ENCODE data around the gene GPC1. TPM values are rescaled to one million over a fixed set of nuclear protein-coding genes. Genes with fewer than 3 reads are reported as not detected.

Gene GPC1
- polyA plus RNA-seq, 1 donor from 2014 or later: 0.26 TPM

DNA sequence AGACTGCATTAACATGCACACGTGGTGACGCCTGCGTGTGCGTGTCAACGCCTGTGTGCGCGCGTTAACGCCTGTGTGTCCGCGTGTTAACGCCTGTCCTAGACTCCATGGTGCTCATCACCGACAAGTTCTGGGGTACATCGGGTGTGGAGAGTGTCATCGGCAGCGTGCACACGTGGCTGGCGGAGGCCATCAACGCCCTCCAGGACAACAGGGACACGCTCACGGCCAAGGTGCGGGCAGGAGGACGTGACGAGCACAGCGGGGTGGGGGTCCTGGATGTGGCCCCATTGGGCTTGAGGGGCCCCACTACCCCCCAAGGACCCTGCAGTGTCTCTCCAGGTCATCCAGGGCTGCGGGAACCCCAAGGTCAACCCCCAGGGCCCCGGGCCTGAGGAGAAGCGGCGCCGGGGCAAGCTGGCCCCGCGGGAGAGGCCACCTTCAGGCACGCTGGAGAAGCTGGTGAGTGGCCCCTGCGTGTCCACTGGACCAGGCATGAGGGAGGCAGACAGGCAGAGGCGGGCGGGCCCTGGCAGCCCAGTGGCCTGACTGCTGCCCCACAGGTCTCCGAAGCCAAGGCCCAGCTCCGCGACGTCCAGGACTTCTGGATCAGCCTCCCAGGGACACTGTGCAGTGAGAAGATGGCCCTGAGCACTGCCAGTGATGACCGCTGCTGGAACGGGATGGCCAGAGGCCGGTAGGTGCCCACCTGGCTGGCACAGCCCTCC, 29.2 kb downstream of the GPC1 start:
- no peaks in the 10 kb centered on the region for H3K27me3 Mint-ChIP-seq
- peaks cover 0 to 2% (median 0%) of the 10 kb centered on the region in 3 donors for H3K9me3 Mint-ChIP-seq
- no peaks in the 10 kb centered on the region for H3K36me3 Mint-ChIP-seq
- no peak overlapping the region for H3K27ac Mint-ChIP-seq
- H3K4me3 Mint-ChIP-seq: no peak overlapping the region
- peaks cover 0 to 3% (median 0%) of the 10 kb centered on the region in 3 donors for H3K4me1 Mint-ChIP-seq

DNA sequence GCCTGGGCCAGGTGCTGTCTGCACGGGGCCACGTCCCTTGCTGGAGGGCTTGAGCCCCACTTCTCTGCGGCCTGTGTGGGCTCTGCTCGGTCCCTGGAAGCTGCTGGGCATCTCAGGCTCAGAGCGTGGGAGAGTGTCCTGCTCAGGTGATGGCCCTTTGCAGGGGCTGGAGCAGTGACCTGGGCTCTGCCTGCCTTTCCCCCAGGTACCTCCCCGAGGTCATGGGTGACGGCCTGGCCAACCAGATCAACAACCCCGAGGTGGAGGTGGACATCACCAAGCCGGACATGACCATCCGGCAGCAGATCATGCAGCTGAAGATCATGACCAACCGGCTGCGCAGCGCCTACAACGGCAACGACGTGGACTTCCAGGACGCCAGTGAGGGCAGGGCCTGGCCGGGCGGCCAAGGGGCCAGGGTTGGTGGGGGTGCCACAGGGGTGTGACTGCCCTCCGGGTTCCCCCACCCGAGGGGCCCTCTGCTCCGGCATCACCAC, 29.9 kb downstream of the GPC1 start:
- no peaks in the 10 kb centered on the region for H3K27me3 Mint-ChIP-seq
- peaks cover 0 to 3% (median under 1%) of the 10 kb centered on the region in 3 donors for H3K4me1 Mint-ChIP-seq
- H3K36me3 Mint-ChIP-seq: no peaks in the 10 kb centered on the region
- no peak overlapping the region for H3K27ac Mint-ChIP-seq
- peaks cover 0 to 4% (median 0%) of the 10 kb centered on the region in 3 donors for H3K9me3 Mint-ChIP-seq
- H3K4me3 Mint-ChIP-seq: no peak overlapping the region

DNA sequence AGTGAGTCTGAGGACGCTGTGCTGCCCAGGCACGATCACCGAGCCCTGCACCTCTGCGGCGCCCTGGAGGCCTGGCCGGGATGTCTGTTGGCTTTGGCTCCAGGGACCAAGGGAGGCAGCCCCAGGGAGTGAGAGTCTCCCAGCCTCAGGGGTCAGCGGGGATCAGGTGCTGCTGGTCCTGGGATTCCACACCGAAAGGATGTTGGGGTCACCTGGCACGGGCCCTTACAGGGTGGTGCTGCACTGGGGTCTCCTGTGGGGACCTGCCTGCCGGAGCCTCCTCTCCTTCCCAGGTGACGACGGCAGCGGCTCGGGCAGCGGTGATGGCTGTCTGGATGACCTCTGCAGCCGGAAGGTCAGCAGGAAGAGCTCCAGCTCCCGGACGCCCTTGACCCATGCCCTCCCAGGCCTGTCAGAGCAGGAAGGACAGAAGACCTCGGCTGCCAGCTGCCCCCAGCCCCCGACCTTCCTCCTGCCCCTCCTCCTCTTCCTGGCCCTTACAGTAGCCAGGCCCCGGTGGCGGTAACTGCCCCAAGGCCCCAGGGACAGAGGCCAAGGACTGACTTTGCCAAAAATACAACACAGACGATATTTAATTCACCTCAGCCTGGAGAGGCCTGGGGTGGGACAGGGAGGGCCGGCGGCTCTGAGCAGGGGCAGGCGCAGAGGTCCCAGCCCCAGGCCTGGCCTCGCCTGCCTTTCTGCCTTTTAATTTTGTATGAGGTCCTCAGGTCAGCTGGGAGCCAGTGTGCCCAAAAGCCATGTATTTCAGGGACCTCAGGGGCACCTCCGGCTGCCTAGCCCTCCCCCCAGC, 30.5 kb downstream of the GPC1 start:
- no peak overlapping the region for H3K27ac Mint-ChIP-seq
- H3K36me3 Mint-ChIP-seq: peaks cover 3% of the 10 kb centered on the region
- H3K4me3 Mint-ChIP-seq: no peak overlapping the region
- H3K4me1 Mint-ChIP-seq: peaks cover 0 to 7% (median 4%) of the 10 kb centered on the region in 3 donors
- no peaks in the 10 kb centered on the region for H3K27me3 Mint-ChIP-seq
- H3K9me3 Mint-ChIP-seq: peaks cover 0 to 4% (median 0%) of the 10 kb centered on the region in 3 donors

DNA sequence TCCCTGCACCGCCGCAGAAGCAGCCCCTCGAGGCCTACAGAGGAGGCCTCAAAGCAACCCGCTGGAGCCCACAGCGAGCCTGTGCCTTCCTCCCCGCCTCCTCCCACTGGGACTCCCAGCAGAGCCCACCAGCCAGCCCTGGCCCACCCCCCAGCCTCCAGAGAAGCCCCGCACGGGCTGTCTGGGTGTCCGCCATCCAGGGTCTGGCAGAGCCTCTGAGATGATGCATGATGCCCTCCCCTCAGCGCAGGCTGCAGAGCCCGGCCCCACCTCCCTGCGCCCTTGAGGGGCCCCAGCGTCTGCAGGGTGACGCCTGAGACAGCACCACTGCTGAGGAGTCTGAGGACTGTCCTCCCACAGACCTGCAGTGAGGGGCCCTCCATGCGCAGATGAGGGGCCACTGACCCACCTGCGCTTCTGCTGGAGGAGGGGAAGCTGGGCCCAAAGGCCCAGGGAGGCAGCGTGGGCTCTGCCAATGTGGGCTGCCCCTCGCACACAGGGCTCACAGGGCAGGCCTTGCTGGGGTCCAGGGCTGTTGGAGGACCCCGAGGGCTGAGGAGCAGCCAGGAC, 31.2 kb downstream of the GPC1 start:
- Mint-ChIP-seq H3K27ac (no peak overlapping the region), H3K4me3 (no peak overlapping the region), H3K9me3 (peaks cover 0 to 4% (median 0%) of the 10 kb centered on the region in 3 donors), H3K36me3 (peaks cover 4% of the 10 kb centered on the region), H3K4me1 (peaks cover 0 to 7% (median 4%) of the 10 kb centered on the region in 3 donors), H3K27me3 (no peaks in the 10 kb centered on the region)

DNA sequence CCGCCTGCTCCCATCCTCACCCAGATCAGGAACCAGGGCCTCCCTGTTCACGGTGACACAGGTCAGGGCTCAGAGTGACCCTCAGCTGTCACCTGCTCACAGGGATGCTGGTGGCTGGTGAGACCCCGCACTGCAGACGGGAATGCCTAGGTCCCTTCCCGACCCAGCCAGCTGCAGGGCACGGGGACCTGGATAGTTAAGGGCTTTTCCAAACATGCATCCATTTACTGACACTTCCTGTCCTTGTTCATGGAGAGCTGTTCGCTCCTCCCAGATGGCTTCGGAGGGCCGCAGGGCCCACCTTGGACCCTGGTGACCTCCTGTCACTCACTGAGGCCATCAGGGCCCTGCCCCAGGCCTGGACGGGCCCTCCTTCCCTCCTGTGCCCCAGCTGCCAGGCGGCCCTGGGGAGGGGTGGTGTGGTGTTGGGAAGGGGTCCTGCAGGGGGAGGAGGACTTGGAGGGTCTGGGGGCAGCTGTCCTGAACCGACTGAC, 31.7 kb downstream of the GPC1 start:
- H3K36me3 Mint-ChIP-seq: peaks cover 4% of the 10 kb centered on the region
- no peaks in the 10 kb centered on the region for H3K27me3 Mint-ChIP-seq
- H3K9me3 Mint-ChIP-seq: peaks cover 0 to 4% (median 0%) of the 10 kb centered on the region in 3 donors
- no peak overlapping the region for H3K27ac Mint-ChIP-seq
- peaks cover 0 to 7% (median 4%) of the 10 kb centered on the region in 3 donors for H3K4me1 Mint-ChIP-seq
- no peak overlapping the region for H3K4me3 Mint-ChIP-seq

DNA sequence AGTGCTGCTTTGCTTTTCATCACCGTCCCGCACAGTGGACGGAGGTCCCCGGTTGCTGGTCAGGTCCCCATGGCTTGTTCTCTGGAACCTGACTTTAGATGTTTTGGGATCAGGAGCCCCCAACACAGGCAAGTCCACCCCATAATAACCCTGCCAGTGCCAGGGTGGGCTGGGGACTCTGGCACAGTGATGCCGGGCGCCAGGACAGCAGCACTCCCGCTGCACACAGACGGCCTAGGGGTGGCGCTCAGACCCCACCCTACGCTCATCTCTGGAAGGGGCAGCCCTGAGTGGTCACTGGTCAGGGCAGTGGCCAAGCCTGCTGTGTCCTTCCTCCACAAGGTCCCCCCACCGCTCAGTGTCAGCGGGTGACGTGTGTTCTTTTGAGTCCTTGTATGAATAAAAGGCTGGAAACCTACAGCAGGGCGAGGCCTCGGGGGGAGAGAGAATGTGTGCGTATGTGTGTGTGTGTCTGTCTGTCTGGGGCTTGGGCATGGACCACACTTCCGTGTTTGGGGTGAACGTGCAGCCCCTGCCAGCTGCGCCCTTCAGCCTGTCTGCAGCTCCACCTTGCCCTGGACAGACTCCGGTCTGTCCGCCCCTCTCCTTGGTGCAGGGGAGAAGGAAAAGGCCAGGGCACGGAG, 32.3 kb downstream of the GPC1 start:
- Mint-ChIP-seq H3K9me3 (peaks cover 0 to 4% (median 0%) of the 10 kb centered on the region in 3 donors), H3K4me3 (no peak overlapping the region), H3K36me3 (peaks cover 4% of the 10 kb centered on the region), H3K4me1 (peaks cover 0 to 7% (median 4%) of the 10 kb centered on the region in 3 donors), H3K27ac (no peak overlapping the region), H3K27me3 (no peaks in the 10 kb centered on the region)

DNA sequence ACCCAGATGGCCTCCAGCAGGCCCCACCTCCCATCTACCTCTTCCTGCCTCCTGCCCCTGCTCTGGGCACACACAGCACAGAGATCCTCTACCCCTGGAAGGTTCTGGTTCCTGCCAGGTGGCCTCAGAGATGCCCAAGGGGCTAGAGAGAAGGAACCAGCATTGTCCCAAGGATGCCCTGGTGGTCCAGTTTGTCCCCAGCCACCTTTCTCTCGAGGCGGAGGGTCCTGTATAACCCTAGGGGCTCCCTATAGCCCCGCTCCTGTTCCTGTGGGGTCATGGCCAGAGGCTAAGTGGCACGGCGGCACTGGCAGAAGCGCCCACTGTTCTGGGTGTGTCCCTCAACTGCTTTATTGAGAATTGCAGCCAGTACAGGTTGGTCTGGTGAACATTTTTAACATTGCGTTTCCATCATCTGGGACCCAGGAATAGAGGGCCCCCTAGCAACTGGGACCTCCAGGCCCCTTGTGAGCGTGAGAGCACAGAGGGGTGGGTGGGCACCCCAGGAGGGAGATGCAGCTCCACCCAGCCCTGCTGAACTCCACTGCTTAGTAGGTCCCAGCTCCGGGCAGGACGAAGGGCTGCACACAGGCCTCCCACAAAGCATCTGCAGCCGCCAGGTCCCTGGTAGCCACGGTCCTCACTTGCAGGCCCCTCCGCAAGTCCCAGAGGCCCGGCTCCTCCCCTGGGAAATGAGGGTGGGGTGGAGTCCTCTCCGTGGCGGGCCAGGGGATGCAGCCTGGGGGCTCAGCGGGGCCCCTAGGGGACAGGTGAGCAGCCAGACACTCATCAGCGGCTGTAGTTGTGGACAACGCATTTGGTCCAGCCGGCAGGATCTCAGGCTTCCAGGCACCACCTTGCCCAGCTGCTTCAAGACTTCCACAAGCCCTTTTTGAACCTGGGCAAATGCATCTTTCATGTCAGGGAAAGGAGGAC, 33.1 kb downstream of the GPC1 start:
- Mint-ChIP-seq H3K9me3 (peaks cover 2 to 5% (median 4%) of the 10 kb centered on the region in 3 donors), H3K4me1 (peaks cover 0 to 7% (median 4%) of the 10 kb centered on the region in 3 donors), H3K27ac (no peak overlapping the region), H3K27me3 (no peaks in the 10 kb centered on the region), H3K4me3 (no peak overlapping the region), H3K36me3 (peaks cover 6% of the 10 kb centered on the region)

DNA sequence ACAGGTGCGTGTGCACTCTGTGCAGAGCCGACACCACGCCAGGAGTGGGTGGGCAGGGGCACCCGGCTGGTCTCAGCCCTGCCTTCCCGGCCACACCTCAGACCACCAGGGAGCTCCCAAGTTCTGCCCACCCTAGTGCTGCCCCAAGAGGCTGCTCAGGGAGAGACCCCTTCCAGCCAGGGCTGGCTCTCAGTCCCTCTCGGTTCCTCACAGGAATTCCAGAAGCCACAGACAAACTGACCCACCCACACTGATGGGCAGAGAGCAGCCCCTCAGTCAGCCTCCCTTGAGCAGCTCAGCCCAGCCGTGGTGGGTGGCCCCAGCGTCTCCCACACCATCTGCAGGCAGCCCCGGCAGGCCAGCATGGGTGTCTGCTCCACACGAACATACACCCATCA, 33.8 kb downstream of the GPC1 start:
- no peak overlapping the region for H3K4me3 Mint-ChIP-seq

DNA sequence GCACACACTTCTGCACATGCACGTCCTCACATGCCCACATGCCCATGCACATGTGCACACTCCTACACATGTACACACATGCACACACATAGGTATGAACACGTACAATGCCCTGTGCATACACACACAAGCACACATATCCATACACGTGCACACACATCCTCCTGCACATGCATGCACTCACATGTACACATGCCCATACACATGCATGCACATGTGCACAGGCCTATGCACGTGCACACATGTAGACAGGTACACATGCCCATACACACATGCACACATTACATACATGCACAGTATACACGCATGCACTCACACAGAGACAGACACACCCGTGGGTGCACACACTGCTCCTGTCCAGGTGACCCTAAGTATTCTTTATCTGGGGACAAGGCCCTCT, 34.3 kb downstream of the GPC1 start:
- Mint-ChIP-seq H3K4me3 (no peak overlapping the region), H3K9me3 (peaks cover 5 to 8% (median 6%) of the 10 kb centered on the region in 3 donors), H3K36me3 (peaks cover 8% of the 10 kb centered on the region), H3K27ac (no peak overlapping the region), H3K4me1 (peaks cover 0 to 7% (median 4%) of the 10 kb centered on the region in 3 donors), H3K27me3 (no peaks in the 10 kb centered on the region)

More for the DNA sequence above, 33.8 kb downstream of the GPC1 start:
- H3K27me3 Mint-ChIP-seq: no peaks in the 10 kb centered on the region
- peaks cover 6% of the 10 kb centered on the region for H3K36me3 Mint-ChIP-seq
- H3K9me3 Mint-ChIP-seq: peaks cover 4 to 8% (median 6%) of the 10 kb centered on the region in 3 donors
- H3K27ac Mint-ChIP-seq: no peak overlapping the region
- H3K4me1 Mint-ChIP-seq: peaks cover 0 to 7% (median 4%) of the 10 kb centered on the region in 3 donors

DNA sequence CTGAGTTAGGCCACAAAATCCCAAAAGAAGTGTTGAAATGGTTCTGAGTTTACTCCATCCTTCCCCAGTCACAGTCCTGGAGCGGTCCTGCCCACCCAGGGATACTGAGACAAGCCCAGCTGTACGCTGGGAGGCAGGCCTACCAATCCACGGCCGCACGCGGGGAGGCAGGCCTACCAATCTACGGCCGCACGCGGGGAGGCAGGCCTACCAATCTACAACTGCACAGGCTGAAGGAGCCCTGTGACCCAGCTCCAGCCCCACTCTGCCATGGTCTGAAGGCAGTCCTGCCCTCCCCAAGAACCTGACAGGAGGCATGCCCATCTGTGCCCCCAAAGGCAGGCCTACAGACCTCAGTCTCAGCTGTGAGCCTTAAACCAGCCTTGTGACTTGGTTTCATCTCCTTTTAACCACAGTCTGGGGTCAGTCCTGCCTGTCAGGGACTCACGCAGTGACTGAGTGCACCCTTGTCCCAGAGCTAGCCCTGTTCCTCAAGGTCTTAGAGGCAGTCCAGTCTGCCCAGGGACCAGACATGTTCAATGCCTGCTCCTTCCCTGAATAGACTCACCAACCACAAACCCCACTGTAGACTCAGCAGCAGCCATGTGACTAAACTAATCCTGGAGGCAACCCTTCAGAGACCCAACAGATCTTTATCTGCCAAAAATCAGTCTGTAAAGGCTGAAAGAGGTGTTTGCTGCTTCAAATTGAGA, 36.8 kb downstream of the GPC1 start:
- Mint-ChIP-seq H3K9me3 (peaks cover 8 to 14% (median 11%) of the 10 kb centered on the region in 3 donors), H3K4me3 (peak overlapping the region in 1 of 4 donors; percentile 63), H3K27me3 (no peaks in the 10 kb centered on the region), H3K27ac (no peak overlapping the region), H3K4me1 (peaks cover 0 to 7% (median 4%) of the 10 kb centered on the region in 3 donors), H3K36me3 (peaks cover 18% of the 10 kb centered on the region)

DNA sequence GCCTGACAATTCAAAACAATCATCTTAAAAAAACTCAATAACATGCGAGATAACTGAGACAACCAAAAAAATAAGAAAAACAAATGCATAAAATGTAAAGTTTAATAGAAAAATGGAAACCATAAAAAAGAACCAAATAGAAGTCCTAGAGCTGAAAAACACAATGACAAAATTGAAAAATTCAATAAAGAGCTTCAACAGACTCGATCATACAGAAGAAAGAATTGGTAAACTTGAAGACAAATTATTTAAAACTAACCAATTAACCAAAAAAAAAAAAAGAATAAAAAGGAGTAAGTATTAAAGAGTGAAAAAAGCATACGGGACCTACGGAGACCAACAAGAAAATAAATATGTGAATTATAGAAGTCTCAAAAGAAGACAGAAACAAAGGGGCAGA, 37.7 kb downstream of the GPC1 start:
- Mint-ChIP-seq H3K4me3 (peak overlapping the region in 2 of 4 donors; percentile 9 to 43), H3K4me1 (peaks cover 0 to 7% (median 4%) of the 10 kb centered on the region in 3 donors), H3K27me3 (no peaks in the 10 kb centered on the region), H3K27ac (no peak overlapping the region), H3K36me3 (peaks cover 18% of the 10 kb centered on the region), H3K9me3 (peaks cover 8 to 14% (median 11%) of the 10 kb centered on the region in 3 donors)

DNA sequence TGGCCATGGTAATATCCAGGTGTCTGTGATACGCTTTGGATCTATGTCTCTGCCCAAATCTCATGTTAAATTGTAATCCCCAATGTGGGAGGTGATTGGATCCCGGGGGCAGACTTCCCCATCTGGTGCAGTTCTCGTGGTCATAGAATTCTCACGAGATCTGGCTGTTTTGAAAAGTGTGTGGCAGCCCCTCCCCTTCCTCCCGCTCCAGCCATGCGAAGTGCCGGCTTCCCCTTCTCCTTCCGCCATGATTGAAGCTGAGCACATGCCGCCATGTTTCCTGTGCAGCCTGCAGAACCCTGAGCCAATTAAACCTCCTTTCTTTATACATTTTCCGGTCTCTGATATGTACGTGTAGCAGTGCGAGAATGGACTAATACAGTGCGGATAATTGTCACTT, 42.5 kb downstream of the GPC1 start:
- Mint-ChIP-seq H3K36me3 (peaks cover 19% of the 10 kb centered on the region), H3K27me3 (no peaks in the 10 kb centered on the region), H3K4me3 (no peak overlapping the region), H3K9me3 (peaks cover 8 to 14% (median 8%) of the 10 kb centered on the region in 3 donors), H3K4me1 (no peaks in the 10 kb centered on the region), H3K27ac (peak overlapping the region in 2 of 3 donors; percentile 39 to 45)
